Germinal center (tissue), 1 donor: ENCODE measurements around the gene ZSCAN12.
"Not testable (repeated sequence)": the region's sequence is repeated elsewhere in the genome, so short reads cannot be mapped to it uniquely, and the experiment has no call there.

Experiments used
- DNase-seq: peaks from one replicate; pipeline ENCODE4 v3.0.0; 2012; ENCODE audit warnings: mixed read lengths, low spot score

Gene ZSCAN12

GRCh38 chr6:28393912-28394662, 5.5 kb downstream of the ZSCAN12 start:
- no peak for DNase-seq

GRCh38 chr6:28390688-28391087, 8.9 kb downstream of the ZSCAN12 start:
- DNase-seq = no peak

GRCh38 chr6:28384143-28384533, 15.4 kb downstream of the ZSCAN12 start:
- DNase-seq = no peak

DNA sequence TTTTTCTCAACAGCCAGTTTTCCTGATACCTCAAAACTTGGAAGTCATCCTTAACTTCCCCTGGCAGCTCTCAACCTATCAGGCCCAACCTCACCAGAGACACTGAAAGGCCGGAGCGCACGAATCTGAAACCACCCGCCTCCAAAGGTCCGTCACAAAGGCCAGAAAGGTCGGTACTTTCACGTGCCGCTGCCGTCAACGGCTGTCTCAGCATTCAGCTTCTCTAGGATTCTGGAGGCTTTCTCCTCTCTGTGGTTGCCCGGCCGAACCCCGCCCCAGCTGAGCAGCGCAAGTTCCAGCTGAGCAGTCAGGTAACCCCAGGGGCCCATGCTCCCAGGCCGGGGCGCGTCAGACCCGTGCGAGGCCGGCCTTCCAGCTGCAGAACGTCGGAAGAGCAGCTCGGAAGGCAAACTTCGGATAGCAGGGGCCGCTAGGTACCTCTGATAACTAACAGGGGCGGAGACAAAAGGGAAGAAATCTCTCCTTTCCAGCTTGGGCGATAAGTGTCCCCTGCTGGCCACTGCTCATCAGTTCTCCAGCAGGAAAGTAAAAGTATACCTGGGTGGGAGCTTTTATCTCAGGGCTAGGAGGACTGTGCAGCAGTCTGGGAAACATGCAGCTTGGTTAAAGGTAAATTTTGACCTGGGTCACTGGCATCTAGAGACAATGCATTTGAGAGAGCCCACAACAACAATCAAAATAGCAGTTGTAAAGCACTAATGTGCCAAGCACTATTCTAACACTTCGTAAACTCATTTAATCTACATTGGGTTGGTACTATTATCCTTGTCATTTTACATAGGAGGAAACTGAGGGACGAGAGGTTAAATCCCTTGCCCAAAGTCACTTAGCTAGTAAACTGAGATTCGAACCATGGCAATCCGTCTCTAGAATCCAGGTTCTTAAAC, 16.1 kb downstream of the ZSCAN12 start:
- peak; percentile 79 for DNase-seq

DNA sequence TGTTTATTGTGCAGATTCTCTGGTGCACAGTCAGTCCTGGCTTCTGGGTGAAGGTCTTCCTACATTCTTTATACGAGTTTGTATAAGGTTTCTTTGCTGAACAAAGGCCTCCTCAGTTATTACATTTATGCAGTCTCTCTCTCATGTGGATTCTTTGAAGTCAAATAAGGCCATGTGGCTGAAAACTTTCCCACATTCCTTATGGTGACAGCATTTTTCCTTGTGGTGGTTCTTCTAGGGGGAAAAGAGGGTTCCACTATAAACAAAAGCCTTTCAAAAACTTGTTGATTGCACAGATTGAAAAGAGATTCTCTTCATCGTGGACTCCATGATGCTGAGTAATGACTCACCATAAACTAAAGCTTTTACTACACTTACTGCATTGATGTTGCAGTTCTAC, 19.2 kb downstream of the ZSCAN12 start:
- DNase-seq = no peak

DNA sequence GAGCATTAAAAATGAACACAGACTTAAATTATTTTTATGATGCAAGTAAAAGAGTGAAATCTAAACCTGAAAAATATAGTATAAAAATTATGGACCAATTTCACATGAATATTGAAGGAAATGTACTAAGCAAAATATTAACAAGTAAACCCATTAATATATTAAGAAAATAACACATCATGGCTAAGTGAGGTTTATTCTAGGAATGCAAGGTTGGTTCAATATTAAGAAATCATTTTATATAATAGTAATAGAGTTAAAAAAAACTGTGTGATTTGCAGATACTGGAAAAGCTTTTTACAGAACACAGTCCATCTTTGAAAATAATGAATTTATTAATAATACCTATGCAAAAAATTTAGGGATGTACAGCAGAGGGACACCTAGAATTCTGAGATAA, 20.9 kb downstream of the ZSCAN12 start:
- no peak for DNase-seq

DNA sequence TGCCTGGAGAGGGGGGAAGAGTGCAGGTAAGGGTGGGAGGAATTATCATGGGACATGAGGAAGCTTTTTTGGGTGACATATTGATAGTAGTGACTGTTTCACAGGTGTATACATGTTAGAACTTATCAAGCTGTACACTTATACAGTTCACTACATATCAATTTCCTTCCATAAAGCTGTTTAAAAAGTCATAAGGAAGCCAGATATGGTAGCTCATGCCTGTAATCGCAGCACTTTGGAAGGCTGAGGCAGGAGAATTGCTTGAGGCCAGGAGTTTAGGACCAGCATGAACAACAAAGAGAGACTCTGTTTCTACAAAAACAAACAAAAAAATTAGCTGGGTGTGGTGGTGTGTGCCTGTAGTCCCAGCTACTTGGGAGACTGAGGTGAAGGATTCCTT, 21.7 kb downstream of the ZSCAN12 start:
- DNase-seq = no peak

GRCh38 chr6:28373925-28374324, 25.6 kb downstream of the ZSCAN12 start:
- no peak for DNase-seq

GRCh38 chr6:28371706-28372451, 27.7 kb downstream of the ZSCAN12 start:
- peak; percentile 38 for DNase-seq

GRCh38 chr6:28371280-28371679, 28.3 kb downstream of the ZSCAN12 start:
- no peak for DNase-seq

DNA sequence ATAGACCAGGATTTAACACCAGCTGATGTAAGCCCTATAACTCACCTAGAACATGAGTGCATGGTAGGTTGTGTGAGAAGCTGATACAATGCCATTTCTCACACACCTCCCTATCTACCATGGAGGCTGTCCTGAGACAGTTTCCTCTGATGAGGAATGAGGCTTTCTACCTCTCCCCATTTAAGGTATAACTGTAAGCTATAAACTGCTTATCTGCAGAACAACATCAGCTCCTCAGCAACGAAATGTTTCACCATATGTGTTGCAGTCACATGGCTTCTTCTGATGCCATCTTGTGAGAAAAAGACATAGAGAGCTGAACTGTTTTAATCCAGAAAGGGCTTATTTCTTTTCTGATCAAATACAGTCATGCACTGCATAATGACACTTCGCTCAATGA, 29.1 kb downstream of the ZSCAN12 start:
- no peak for DNase-seq

DNA sequence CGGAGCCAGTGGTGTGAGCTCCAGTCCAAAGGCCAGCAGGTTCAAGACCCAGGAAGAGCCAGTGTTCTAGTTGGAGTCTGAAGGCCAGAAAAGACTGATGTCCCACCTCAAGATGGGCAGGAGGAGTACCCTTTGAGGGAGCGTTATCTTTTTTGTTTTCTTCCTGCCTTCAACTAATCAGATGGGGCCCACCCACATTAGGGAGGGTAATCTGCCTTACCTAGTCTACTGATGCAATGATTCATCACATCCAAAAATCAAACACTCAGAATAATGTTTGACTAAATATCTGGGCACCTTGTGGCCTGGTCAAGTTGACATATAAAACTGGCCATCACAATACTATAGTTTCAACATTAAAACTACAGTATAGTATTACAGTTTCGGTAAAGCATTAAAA, 30.1 kb downstream of the ZSCAN12 start:
- no peak for DNase-seq

- DNase-seq = peak; percentile 56
These were observed 31.0 kb downstream of the ZSCAN12 start for GRCh38 chr6:28368522-28368921.

GRCh38 chr6:28365590-28365989, 34.0 kb downstream of the ZSCAN12 start:
- not testable (repeated sequence) for DNase-seq

GRCh38 chr6:28360961-28361360, 38.6 kb downstream of the ZSCAN12 start:
- no peak for DNase-seq

DNA sequence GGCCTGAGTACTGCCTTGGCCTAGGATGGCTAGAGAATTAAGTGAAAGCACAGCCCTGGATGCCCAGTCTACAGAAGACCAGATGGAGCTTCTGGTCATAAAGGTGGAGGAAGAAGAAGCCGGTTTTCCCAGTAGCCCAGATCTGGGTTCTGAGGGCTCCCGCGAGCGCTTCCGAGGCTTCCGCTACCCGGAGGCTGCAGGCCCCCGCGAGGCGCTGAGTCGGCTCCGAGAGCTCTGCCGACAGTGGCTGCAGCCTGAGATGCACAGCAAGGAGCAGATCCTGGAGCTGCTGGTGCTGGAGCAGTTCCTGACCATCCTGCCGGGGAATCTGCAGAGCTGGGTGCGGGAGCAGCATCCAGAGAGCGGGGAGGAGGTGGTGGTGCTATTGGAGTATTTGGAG, 40.0 kb downstream of the ZSCAN12 start:
- DNase-seq = not testable (repeated sequence)

DNA sequence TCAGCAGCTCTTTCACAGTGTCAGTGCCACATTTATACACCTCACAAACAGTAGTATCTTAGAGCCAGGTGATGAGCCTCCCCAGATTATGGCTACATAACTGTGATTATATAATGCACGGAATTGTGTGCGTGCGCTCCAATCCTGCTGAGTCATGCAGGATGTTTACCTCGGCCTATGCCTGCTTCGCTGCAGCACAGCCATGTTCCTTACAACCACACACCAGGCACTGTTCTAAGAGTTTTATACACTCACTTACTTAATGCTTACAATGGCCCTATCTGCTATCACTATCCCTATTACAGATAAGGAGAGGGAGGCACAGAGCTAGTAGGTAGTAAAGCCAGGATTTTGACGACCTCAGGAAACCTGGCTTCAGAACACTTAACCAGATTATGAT, 42.5 kb downstream of the ZSCAN12 start:
- no peak for DNase-seq

GRCh38 chr6:28356666-28357020, 42.9 kb downstream of the ZSCAN12 start:
- DNase-seq = no peak

- DNase-seq = peak; percentile 50
These were observed 43.5 kb downstream of the ZSCAN12 start for GRCh38 chr6:28355743-28356665.

GRCh38 chr6:28354688-28355554, 44.6 kb downstream of the ZSCAN12 start:
- no peak for DNase-seq
